Measurements from ENCODE around the gene CWC15.

- TF ChIP-seq CTCF (IDR thresholded peaks at IDR 0.05; ENCODE audit: extremely low read depth in 1 of 2, insufficient read depth in 1 of 2, low read depth in 1 of 2, low read length in 2 of 2) = no peak
- TF ChIP-seq POLR2A (IDR thresholded peaks at IDR 0.05; ENCODE audit: low read depth, low read length) = no peak
- no peak for TF ChIP-seq JUN (IDR thresholded peaks at IDR 0.05; ENCODE audit: borderline replicate concordance, insufficient read depth, insufficient read length, low read depth)
- TF ChIP-seq EZH2 (IDR thresholded peaks at IDR 0.05; ENCODE audit: borderline replicate concordance, low read depth, low read length, severe bottlenecking) = no peak
- no peak for TF ChIP-seq POLR2AphosphoS5 (IDR thresholded peaks at IDR 0.05; ENCODE audit: insufficient read depth, low read depth, low read length)
- no peak for TF ChIP-seq MAX (IDR thresholded peaks at IDR 0.05; ENCODE audit: insufficient read depth, insufficient read length)
Observed at GRCh38 chr11:94988748-94989147, 15.4 kb upstream of the CWC15 start.

Measured in endothelial cell of umbilical vein (primary cell).